Limb (tissue), 2 donors: ENCODE measurements around the gene BCL2A1.
"Not testable (repeated sequence)": the region's sequence is repeated elsewhere in the genome, so short reads cannot be mapped to it uniquely, and the experiment has no call there.

Experiments used
- DNase-seq, 2 donors: peaks; one replicate each; pipeline ENCODE4 v3.0.0-alpha.2; 2016; ENCODE audit errors: extremely low spot score in 2 of 2

Gene BCL2A1

GRCh38 chr15:79970624-79971434, at the start of gene BCL2A1:
Gene BCL2A1 (minus strand): TSS chr15:79971196. CDS start chr15:79971119, 77 bp downstream.
- no peak for DNase-seq

- no peak for DNase-seq
These were observed 49.7 kb upstream of the BCL2A1 start for GRCh38 chr15:80020731-80021130.

DNA sequence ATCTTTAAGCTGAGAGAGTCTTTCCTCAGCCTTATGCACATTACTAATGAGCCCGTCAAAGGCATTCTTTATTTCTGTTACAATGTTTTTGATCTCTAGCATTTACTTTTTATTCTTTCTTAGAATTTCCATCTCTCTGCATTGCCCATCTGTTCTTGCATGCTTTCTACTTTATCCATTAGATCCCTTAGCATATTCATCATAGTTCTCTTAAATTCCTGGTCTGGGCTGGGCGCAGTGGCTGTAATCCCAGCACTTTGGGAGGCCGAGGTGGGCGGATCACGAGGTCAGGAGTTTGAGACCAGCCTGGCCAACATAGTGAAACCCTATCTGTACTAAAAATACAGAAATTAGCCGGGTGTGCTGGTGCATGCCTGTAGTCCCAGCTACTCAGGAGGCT, 49.2 kb upstream of the BCL2A1 start:
- not testable (repeated sequence) for DNase-seq

DNA sequence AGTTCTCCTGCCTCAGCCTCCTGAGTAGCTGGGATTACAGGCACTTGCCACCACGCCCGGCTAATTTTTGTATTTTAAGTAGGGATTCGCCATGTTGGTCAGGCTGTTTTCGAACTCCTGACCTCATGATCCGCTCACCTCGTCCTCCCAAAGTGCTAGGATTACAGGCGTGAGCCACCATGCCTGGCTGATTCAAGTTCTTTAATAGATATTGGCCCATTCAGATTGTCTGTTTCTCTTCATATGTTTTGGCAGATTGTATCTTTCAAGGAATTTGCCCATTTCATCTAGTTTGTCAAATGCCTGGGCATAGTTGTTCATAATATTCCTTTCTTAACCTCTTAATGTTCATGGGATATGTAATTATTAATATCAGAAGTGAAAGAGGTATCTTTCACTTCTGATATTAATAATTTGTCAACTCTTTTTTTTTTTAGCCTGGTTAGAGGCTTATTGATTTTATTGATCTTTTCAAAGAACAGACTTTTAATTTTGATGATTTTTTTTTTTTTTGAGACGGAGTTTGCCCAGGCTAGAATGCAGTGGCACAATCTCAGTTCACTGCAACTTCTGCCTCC, 48.3 kb upstream of the BCL2A1 start:
- no peak for DNase-seq

GRCh38 chr15:80017139-80017538, 46.1 kb upstream of the BCL2A1 start:
- DNase-seq, result not testable (repeated sequence)

- DNase-seq, result not testable (repeated sequence)
These were observed 45.5 kb upstream of the BCL2A1 start for GRCh38 chr15:80016506-80016905.

DNA sequence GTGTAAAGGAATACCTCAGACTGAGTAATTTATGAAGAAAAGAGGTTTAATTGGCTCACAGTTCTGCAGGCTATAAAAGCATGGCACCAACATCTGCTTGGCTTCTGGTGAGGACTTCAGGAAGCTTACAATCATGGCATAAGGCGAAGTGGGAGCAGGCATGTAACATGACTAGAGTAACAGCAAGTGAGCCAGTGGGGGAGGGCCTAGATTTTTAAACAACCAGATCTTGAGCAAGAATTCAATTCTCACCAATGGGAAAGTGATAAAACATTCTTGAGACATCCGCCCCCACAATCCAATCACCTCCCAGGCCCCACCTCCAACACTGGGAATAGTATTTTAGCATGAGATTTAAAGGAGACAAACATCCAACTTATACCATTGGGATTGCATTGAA, 44.2 kb upstream of the BCL2A1 start:
- no peak for DNase-seq

DNA sequence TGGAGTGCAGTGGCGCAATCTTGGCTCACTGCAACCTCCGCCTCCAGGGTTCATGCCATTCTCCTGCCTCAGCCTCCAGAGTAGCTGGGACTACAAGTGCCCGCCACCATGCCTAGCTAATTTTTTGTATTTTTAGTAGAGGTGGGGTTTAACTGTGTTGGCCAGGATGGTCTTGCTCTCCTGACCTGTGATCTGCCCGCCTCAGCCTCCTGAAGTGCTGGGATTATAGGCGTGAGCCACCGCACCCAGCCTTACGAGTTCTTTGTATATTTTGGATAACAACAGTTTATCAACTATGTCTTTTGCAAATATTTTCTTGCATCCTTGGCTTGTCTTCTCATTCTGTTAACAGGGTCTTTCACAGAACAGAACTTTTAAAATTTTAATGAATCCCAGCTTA, 43.2 kb upstream of the BCL2A1 start:
- not testable (repeated sequence) for DNase-seq

DNA sequence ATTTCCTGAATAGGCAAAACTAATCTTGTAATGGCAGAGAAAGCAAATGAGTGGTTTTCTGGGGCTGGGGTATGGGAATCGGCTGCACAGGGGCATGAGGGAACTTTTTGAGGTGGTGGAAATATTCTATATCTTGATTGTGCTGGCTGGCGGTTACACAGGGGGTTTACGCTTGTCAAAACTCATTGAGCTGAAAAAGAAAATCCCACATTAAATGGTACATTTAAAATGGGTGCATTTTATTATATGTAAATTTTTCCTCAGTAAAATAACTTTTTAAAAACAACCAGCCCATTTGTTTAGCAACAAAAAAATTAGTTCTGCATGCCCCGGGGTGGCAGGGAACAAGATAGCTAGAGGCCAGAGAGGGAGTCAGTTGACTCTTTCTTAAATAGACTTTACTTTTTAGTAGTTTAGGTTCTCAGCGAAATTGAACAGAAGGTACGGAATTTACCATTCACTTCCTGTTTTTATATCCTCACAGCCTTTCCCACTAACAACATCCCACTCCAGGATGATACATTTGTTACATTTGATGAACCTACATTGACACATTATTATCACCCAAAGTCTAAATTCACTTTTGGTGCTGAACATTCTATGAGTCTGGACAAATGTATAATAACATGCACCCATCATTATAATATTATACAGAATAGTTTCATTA, 41.2 kb upstream of the BCL2A1 start:
- no peak for DNase-seq

DNA sequence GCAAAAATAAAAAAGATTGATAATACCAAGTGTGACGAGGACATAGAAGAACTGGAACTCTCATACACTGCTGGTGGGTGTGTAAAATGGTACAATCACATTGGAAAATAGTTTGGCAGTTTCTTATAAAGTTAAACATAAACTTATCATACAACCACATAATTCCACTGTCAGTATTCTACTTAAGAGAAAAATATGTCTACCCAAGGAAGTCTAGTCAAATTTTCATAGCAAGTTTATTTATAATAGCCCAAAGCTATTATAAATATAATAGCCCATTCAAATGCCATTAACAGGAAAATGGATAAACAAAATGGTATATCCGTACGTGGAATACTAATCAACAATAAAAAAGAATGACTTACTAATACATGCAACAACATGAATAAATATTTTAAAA, 40.6 kb upstream of the BCL2A1 start:
- DNase-seq, result no peak

DNA sequence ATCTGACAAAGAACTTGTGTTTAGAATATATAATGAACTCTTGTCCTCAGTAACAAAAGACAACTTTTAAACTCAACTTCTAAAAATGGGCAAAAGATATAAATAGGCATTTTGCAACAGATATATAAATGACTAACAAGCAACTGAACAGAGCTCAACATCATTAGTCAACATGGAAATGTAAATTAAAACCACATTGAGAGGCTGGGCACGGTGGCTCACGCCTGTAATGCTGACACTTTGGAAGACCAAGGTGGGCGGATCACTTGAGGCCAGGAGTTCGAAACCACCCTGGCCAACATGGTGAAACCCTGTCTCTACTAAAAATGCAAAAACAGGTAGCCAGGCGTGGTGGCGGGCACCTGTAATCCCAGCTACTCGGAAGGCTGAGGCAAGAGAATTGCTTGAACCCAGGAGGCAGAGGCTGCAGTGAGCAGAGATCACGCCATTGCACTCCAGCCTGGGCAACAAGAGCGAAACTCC, 40.1 kb upstream of the BCL2A1 start:
- DNase-seq, result not testable (repeated sequence)

GRCh38 chr15:80010131-80010673, 39.2 kb upstream of the BCL2A1 start:
- DNase-seq, result no peak

DNA sequence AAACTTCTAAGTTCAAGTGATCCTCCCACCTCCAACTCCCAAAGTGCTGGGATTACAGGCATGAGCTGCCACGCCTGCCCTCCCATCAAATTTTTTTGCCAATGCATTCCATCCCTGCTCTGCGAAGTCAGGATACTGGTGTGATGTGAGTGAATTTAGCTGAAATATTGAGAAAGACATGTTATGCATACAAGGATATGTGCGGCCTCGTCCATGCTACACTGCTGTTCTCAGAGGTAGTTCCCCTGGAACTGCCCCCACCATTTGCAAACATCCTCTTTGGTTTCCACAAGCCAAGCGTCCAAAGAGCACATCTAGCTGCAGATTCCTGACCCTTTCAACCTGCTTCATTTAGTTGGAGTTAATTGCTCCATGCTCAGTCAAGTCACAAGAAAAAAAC, 36.5 kb upstream of the BCL2A1 start:
- DNase-seq, result no peak

GRCh38 chr15:80006946-80007345, 36.0 kb upstream of the BCL2A1 start:
- no peak for DNase-seq

- DNase-seq, result no peak
These were observed 33.0 kb upstream of the BCL2A1 start for GRCh38 chr15:80003934-80004472.

DNA sequence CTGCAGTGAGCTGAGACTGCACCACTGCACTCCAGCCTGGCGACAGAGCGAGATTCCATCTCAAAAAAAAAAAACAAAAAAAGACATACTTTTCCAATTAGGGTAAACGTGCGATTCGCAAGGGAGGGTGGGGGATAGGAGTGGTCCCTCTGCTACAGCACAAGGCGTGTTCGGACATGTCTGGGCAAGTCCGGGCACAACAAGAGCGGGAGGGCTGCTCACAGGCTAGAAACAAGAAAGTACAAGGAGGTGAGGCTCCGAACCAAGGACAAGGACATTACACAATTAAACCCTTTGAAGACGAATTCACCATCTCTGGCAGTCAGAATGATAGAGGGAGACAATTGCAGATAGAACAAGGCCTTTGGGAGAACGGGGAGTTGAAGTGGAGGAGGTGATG, 32.2 kb upstream of the BCL2A1 start:
- no peak for DNase-seq

DNA sequence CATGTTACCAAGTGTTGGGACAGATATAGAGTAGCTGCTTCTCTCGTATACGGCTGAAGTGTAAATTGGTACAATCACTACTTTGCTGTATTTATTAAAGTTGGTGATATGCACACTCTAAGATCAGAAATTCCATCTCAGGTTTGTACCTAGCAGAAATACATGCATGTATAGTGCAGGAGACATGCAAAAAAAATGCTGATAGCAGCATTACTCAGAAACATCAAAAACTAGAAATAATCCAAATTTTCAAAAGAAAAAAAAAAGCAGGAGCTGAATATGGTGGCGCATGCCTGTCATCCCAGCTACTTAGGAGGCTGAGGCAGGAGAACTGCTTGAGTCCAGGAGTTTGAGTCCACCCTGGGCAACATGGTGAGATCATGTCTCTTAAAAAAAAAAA, 31.3 kb upstream of the BCL2A1 start:
- no peak for DNase-seq

DNA sequence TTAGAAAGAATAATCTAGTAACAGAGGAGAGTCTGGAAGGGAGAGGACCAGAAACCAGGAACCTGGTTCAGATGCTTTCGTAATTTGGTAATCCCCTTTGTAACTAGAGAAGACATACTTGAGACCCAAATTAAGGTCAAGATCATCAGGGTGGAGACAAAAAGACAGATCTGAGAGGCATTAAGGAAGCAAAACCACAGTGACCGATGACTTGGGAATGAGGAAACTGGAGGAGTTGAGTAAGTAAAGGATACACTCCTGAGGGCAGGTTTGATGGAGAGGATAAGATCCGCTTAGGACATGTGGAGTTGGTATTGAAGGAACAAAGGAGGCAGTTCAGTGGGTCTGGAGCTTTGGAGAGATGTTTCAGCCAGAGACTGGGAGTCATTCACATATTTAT, 23.6 kb upstream of the BCL2A1 start:
- DNase-seq, result no peak

DNA sequence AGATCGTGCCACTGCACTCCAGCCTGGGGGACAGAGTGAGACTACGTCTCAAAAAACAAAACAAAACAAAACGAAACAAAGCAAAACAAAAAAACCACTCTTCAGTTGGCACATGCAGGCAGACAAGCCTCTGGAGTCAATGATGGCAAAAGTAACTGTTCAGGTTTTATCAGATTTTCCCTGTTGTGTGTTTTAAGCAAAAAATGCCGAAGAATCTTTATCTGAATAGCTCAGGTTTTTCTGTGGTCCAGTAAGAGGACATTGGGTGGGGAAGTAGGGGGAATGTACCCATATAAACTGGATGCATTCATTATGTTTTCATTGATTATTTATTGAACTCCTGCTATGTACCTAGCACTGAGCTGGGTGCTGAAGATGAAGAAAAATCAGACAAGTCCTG, 20.8 kb upstream of the BCL2A1 start:
- DNase-seq, result no peak

DNA sequence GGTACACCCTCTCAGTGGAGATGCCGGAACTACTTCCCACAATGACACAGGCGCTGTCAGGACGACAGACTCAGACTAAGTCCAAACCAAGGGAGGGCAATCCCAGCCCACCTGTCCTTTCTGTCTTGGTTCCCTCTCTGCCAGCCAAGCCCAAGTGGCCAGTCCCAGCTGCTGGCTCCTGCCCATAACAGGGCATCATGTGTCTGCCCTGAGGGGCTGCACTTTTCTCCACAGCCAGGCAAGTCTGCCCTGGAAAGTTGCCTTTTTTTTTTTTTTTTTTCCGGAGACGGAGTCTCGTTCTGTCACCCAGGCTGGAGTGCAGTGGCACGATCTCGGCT, 20.0 kb upstream of the BCL2A1 start:
- DNase-seq, result no peak

DNA sequence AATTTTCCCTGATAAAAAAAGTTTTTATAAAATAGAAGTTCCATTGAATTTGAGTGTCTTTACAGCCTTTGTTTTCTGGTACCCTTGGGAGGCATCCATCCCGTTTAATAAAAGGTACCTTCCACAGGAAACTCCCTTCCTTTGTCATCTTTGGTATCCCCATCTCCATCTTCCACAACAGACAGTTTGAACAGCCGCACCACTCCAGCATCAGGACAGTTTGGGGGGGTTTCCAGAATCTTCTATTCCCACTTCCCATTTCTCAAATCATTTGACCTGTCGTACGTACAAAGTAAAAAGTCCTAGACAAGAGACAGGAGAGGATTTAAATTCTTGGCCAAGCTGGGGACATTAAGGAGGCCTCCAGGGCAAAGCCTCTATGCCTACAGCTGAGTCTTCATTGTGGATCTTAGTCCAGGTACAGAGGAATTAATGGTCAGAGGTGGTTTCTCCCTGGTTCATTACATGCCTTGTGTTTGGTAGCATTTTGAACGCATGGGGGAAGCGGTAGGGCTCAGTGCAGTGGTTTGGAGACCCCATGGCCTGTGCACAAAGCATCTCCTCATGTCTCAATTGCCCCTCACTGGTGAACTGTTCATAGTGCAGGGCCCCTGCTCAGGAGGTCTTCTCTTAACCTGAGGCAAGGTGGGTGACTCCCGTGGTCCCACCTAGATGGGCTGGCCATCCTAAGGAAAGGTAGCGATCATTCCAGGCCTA, 19.4 kb upstream of the BCL2A1 start:
- DNase-seq, result no peak
